ENCODE data around the gene FAF1. TPM values are rescaled to one million over a fixed set of nuclear protein-coding genes. Genes with fewer than 3 reads are reported as not detected.

FAF1 gene
- total RNA-seq, 1 experiment from 2014 or later = 109 TPM

DNA sequence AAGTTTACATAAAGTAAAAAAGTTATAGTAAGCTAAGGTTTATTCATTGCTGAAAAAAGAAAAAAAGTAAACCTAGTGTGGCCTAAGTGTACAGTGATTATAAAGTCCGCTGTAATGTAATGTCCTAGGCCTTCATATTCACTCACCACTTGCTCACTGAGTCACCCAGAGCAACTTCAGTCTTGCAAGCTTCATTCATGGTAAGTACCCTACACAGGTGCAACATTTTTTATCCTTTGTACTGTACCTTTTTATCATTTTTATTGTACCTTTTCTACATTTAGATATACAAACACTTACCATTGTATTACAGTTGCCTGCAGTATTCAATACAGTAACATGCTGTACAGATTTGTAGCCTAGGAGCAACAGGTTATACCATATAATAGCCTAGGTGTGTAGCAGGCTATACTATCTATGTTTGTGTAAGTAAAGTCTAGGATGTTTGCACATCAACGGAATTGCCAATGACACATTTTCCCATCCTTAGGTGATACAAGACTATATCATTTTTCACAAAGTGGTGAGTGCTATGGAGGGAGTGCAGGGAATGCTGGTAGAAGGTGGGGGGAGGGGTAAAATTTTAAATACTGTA lies 478.8 kb downstream of the FAF1 start:
- DNase-seq (ENCODE audit: low spot score) = no peak
- no peaks in the 10 kb centered on the region for H3K27me3 ChIP-seq (replicated peaks; ENCODE audit: insufficient read depth, low read depth, low read length, poor library complexity)
- POLR2A ChIA-PET (ENCODE audit: low non-redundant PET) = no interaction called here
- BruUV-seq (replicated peaks) = no TSS peak
- CTCF ChIA-PET = no interaction called here
- no peaks in the 10 kb centered on the region for H3K9me3 ChIP-seq (ENCODE audit: low read depth, low read length, poor library complexity, severe bottlenecking)
- TF ChIP-seq CTCF (conservative IDR thresholded peaks at IDR 0.05; ENCODE audit: low read depth, low read length) (no peak), EZH2 (IDR thresholded peaks at IDR 0.05; ENCODE audit: borderline replicate concordance, low read depth, low read length, poor library complexity, severe bottlenecking) (no peak)
- no peaks in the 10 kb centered on the region for H3K36me3 ChIP-seq (ENCODE audit: insufficient read depth, low read length, poor library complexity, severe bottlenecking)
- no peaks in the 10 kb centered on the region for H3K4me1 ChIP-seq (ENCODE audit: insufficient read depth, low read length, poor library complexity, severe bottlenecking)
- intact Hi-C loops (cut with micrococcal nuclease; ENCODE audit: unreplicated experiment) = no loop called here
- H3K4me3 ChIP-seq (ENCODE audit: low read depth, low read length, poor library complexity, severe bottlenecking) = no peak overlapping the region
- H3K27ac ChIP-seq (ENCODE audit: low read depth, low read length, poor library complexity, severe bottlenecking) = no peak overlapping the region

DNA sequence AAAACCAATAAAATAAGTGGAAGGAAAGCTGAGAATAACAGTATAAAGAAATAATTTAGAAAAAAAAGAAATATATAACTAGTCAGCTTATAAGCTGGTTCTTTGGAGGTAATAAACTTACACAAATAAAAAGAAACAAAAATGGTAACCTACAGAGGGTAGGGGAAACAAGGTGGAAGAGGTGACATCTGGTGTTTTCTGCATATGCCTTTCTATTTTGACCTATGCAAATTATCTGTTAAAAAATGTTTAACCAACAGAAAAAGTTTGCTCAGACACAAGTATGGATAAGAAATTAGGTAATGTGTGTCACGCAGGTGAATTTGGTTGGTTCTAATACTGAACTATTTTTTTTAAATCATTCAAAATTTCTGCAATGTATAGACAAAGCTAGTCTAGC lies 483.3 kb downstream of the FAF1 start:
- TF ChIP-seq EZH2 (IDR thresholded peaks at IDR 0.05; ENCODE audit: borderline replicate concordance, low read depth, low read length, poor library complexity, severe bottlenecking) (no peak), CTCF (conservative IDR thresholded peaks at IDR 0.05; ENCODE audit: low read depth, low read length) (no peak)
- Histone ChIP-seq H3K27me3 (replicated peaks; ENCODE audit: insufficient read depth, low read depth, low read length, poor library complexity) (no peaks in the 10 kb centered on the region), H3K9me3 (ENCODE audit: low read depth, low read length, poor library complexity, severe bottlenecking) (no peaks in the 10 kb centered on the region), H3K27ac (ENCODE audit: low read depth, low read length, poor library complexity, severe bottlenecking) (no peak overlapping the region), H3K4me1 (ENCODE audit: insufficient read depth, low read length, poor library complexity, severe bottlenecking) (no peaks in the 10 kb centered on the region), H3K36me3 (ENCODE audit: insufficient read depth, low read length, poor library complexity, severe bottlenecking) (no peaks in the 10 kb centered on the region), H3K4me3 (ENCODE audit: low read depth, low read length, poor library complexity, severe bottlenecking) (no peak overlapping the region)
- ChIA-PET CTCF (interaction anchor here (0.6 kb wide), 1 partner anchor 624 kb away, joined by 9 read pairs; no protein-coding TSS in a partner anchor), POLR2A (ENCODE audit: low non-redundant PET) (no interaction called here)
- intact Hi-C loops (cut with micrococcal nuclease; ENCODE audit: unreplicated experiment) = no loop called here
- DNase-seq (ENCODE audit: low spot score) = no peak
- no TSS peak for BruUV-seq (replicated peaks)

DNA sequence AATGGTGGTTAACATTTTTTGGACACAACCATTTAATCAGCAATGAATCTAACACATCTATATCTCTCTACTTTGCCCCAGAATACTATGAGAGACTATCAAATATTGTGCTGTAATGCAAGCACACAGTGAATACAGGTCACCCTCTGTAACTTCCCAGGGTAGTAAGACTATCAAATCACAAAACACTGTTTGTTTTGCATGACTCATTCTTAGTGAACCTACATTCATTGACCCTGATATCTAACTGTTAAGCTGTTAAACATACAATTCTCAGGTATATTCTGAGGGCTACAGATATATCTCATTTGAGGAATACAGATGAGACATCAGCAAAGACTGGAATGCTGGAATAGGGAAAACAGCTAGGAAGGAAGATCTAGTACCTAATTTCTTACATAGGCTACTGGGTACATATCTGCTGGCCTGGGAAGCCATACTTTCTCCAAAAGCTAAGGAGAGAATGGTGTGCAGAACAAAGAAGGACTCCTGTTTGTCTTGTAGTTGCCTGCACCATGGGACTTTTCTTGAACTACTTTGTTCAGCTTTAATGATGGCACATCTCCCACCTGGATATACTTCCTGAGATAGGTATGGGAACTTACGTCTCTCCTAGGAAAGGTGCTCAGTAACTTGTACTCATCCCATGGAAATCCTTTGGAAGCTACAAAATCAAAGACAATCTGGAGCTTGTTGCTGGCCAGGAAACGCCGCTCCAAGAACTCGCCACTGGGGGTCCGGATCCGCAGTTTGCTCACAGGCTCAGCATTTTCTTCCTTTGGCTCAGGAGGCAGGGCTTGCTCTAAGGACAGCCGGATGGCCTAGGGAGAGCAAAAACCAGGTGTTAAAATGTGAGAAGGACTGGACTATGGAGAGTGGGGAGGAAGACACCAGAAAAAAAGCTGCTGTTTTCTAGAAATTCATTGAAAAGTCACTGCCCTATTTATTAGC lies 484.9 kb downstream of the FAF1 start:
- Histone ChIP-seq H3K9me3 (ENCODE audit: low read depth, low read length, poor library complexity, severe bottlenecking) (no peaks in the 10 kb centered on the region), H3K27ac (ENCODE audit: low read depth, low read length, poor library complexity, severe bottlenecking) (no peak overlapping the region), H3K4me3 (ENCODE audit: low read depth, low read length, poor library complexity, severe bottlenecking) (no peak overlapping the region), H3K36me3 (ENCODE audit: insufficient read depth, low read length, poor library complexity, severe bottlenecking) (no peaks in the 10 kb centered on the region), H3K4me1 (ENCODE audit: insufficient read depth, low read length, poor library complexity, severe bottlenecking) (no peaks in the 10 kb centered on the region), H3K27me3 (replicated peaks; ENCODE audit: insufficient read depth, low read depth, low read length, poor library complexity) (no peaks in the 10 kb centered on the region)
- TF ChIP-seq CTCF (conservative IDR thresholded peaks at IDR 0.05; ENCODE audit: low read depth, low read length) (no peak), EZH2 (IDR thresholded peaks at IDR 0.05; ENCODE audit: borderline replicate concordance, low read depth, low read length, poor library complexity, severe bottlenecking) (no peak)
- no peak for DNase-seq (ENCODE audit: low spot score)
- POLR2A ChIA-PET (ENCODE audit: low non-redundant PET) = no interaction called here
- BruUV-seq (replicated peaks) = no TSS peak
- CTCF ChIA-PET = no interaction called here
- intact Hi-C loops (cut with micrococcal nuclease; ENCODE audit: unreplicated experiment) = no loop called here
